Measurements from ENCODE around the gene PAX7. TPM values are rescaled to one million over a fixed set of nuclear protein-coding genes. Genes with fewer than 3 reads are reported as not detected.
A peak's percentile ranks its signal among the peaks of the same experiment; 100 is the strongest.

Gene PAX7
- total and polyA plus RNA-seq, 5 donors from 2014 or later, result not detected

- Histone ChIP-seq H3K27ac (ENCODE audit: insufficient read depth, low read length, poor library complexity, severe bottlenecking) (no peak overlapping the region), H3K4me3 (ENCODE audit: low read depth, low read length) (no peak overlapping the region), H3K36me3 (ENCODE audit: control insufficient read depth, insufficient read depth, low read length) (no peaks in the 10 kb centered on the region), H3K27me3 (ENCODE audit: control insufficient read depth, insufficient read depth, low read length) (no peaks in the 10 kb centered on the region), H3K9me3 (ENCODE audit: control insufficient read depth in 2 of 2, low read length in 2 of 2) (no peaks in the 10 kb centered on the region), H3K4me1 (ENCODE audit: control insufficient read depth, insufficient read depth, low read length, poor library complexity, severe bottlenecking) (no peaks in the 10 kb centered on the region)
- peaks cover 0 to 1% (median 0%) of the 10 kb centered on the region in 7 donors for H3K9me3 Mint-ChIP-seq
- ATAC-seq (ENCODE audit: low read depth in 2 of 2) (no peak), DNase-seq (peak; percentile 12 to 34 (median 24))
- no peaks in the 10 kb centered on the region for H3K4me1 Mint-ChIP-seq
- no peak overlapping the region for H3K4me3 Mint-ChIP-seq
- no peak overlapping the region for H3K27ac Mint-ChIP-seq
- H3K36me3 Mint-ChIP-seq, result no peaks in the 10 kb centered on the region
- H3K27me3 Mint-ChIP-seq, result peaks cover 28% of the 10 kb centered on the region
Observed at GRCh38 chr1:18597160-18598042, 33.2 kb upstream of the PAX7 start.

GRCh38 chr1:18599086-18599485, 31.6 kb upstream of the PAX7 start:
- no peak overlapping the region for H3K4me3 Mint-ChIP-seq
- no peaks in the 10 kb centered on the region for H3K4me1 Mint-ChIP-seq
- Histone ChIP-seq H3K4me3 (ENCODE audit: low read depth, low read length) (no peak overlapping the region), H3K36me3 (ENCODE audit: control insufficient read depth, insufficient read depth, low read length) (no peaks in the 10 kb centered on the region), H3K9me3 (ENCODE audit: control insufficient read depth in 2 of 2, low read length in 2 of 2) (no peaks in the 10 kb centered on the region), H3K27me3 (ENCODE audit: control insufficient read depth, insufficient read depth, low read length) (no peaks in the 10 kb centered on the region), H3K4me1 (ENCODE audit: control insufficient read depth, insufficient read depth, low read length, poor library complexity, severe bottlenecking) (no peaks in the 10 kb centered on the region), H3K27ac (ENCODE audit: insufficient read depth, low read length, poor library complexity, severe bottlenecking) (no peak overlapping the region)
- H3K27me3 Mint-ChIP-seq, result peaks cover 19% of the 10 kb centered on the region
- no peaks in the 10 kb centered on the region for H3K36me3 Mint-ChIP-seq
- no peak overlapping the region for H3K27ac Mint-ChIP-seq
- DNase-seq (no peak), ATAC-seq (ENCODE audit: low read depth in 2 of 2) (no peak)
- H3K9me3 Mint-ChIP-seq, result no peaks in the 10 kb centered on the region

GRCh38 chr1:18599704-18600103, 30.9 kb upstream of the PAX7 start:
- no peaks in the 10 kb centered on the region for H3K9me3 Mint-ChIP-seq
- Histone ChIP-seq H3K4me3 (ENCODE audit: low read depth, low read length) (no peak overlapping the region), H3K27ac (ENCODE audit: insufficient read depth, low read length, poor library complexity, severe bottlenecking) (no peak overlapping the region), H3K4me1 (ENCODE audit: control insufficient read depth, insufficient read depth, low read length, poor library complexity, severe bottlenecking) (no peaks in the 10 kb centered on the region), H3K36me3 (ENCODE audit: control insufficient read depth, insufficient read depth, low read length) (no peaks in the 10 kb centered on the region), H3K27me3 (ENCODE audit: control insufficient read depth, insufficient read depth, low read length) (no peaks in the 10 kb centered on the region), H3K9me3 (ENCODE audit: control insufficient read depth in 2 of 2, low read length in 2 of 2) (no peaks in the 10 kb centered on the region)
- no peak for ATAC-seq (ENCODE audit: low read depth in 2 of 2)
- no peak overlapping the region for H3K27ac Mint-ChIP-seq
- H3K4me1 Mint-ChIP-seq, result no peaks in the 10 kb centered on the region
- H3K36me3 Mint-ChIP-seq, result no peaks in the 10 kb centered on the region
- no peak for DNase-seq
- H3K4me3 Mint-ChIP-seq, result no peak overlapping the region
- H3K27me3 Mint-ChIP-seq, result peaks cover 19% of the 10 kb centered on the region

GRCh38 chr1:18602533-18603211, 28.0 kb upstream of the PAX7 start:
- H3K36me3 Mint-ChIP-seq, result no peaks in the 10 kb centered on the region
- H3K4me1 Mint-ChIP-seq, result no peaks in the 10 kb centered on the region
- H3K27ac Mint-ChIP-seq, result no peak overlapping the region
- Histone ChIP-seq H3K27me3 (ENCODE audit: control insufficient read depth, insufficient read depth, low read length) (no peaks in the 10 kb centered on the region), H3K27ac (ENCODE audit: insufficient read depth, low read length, poor library complexity, severe bottlenecking) (no peak overlapping the region), H3K4me3 (ENCODE audit: low read depth, low read length) (no peak overlapping the region), H3K9me3 (ENCODE audit: control insufficient read depth in 2 of 2, low read length in 2 of 2) (no peaks in the 10 kb centered on the region), H3K4me1 (ENCODE audit: control insufficient read depth, insufficient read depth, low read length, poor library complexity, severe bottlenecking) (no peaks in the 10 kb centered on the region), H3K36me3 (ENCODE audit: control insufficient read depth, insufficient read depth, low read length) (no peaks in the 10 kb centered on the region)
- ATAC-seq (ENCODE audit: low read depth in 2 of 2) (no peak), DNase-seq (peak in 1 of 3 donors; percentile 4)
- peaks cover 11% of the 10 kb centered on the region for H3K27me3 Mint-ChIP-seq
- no peaks in the 10 kb centered on the region for H3K9me3 Mint-ChIP-seq
- no peak overlapping the region for H3K4me3 Mint-ChIP-seq

GRCh38 chr1:18603212-18603852, 27.3 kb upstream of the PAX7 start:
- Mint-ChIP-seq H3K27me3 (peaks cover 10% of the 10 kb centered on the region), H3K27ac (no peak overlapping the region), H3K4me3 (no peak overlapping the region), H3K9me3 (peaks cover 0 to 2% (median 0%) of the 10 kb centered on the region in 7 donors), H3K36me3 (no peaks in the 10 kb centered on the region), H3K4me1 (no peaks in the 10 kb centered on the region)
- Histone ChIP-seq H3K27ac (ENCODE audit: insufficient read depth, low read length, poor library complexity, severe bottlenecking) (no peak overlapping the region), H3K4me1 (ENCODE audit: control insufficient read depth, insufficient read depth, low read length, poor library complexity, severe bottlenecking) (no peaks in the 10 kb centered on the region), H3K4me3 (ENCODE audit: low read depth, low read length) (no peak overlapping the region), H3K27me3 (ENCODE audit: control insufficient read depth, insufficient read depth, low read length) (no peaks in the 10 kb centered on the region), H3K9me3 (ENCODE audit: control insufficient read depth in 2 of 2, low read length in 2 of 2) (no peaks in the 10 kb centered on the region), H3K36me3 (ENCODE audit: control insufficient read depth, insufficient read depth, low read length) (no peaks in the 10 kb centered on the region)
- ATAC-seq (ENCODE audit: low read depth in 2 of 2), result no peak
- DNase-seq, result no peak

GRCh38 chr1:18606443-18607288, 24.0 kb upstream of the PAX7 start:
- ATAC-seq (ENCODE audit: low read depth in 2 of 2) (no peak), DNase-seq (no peak)
- peaks cover 13% of the 10 kb centered on the region for H3K27me3 Mint-ChIP-seq
- Histone ChIP-seq H3K9me3 (ENCODE audit: control insufficient read depth in 2 of 2, low read length in 2 of 2) (no peaks in the 10 kb centered on the region), H3K27ac (ENCODE audit: insufficient read depth, low read length, poor library complexity, severe bottlenecking) (no peak overlapping the region), H3K4me1 (ENCODE audit: control insufficient read depth, insufficient read depth, low read length, poor library complexity, severe bottlenecking) (no peaks in the 10 kb centered on the region), H3K4me3 (ENCODE audit: low read depth, low read length) (no peak overlapping the region), H3K36me3 (ENCODE audit: control insufficient read depth, insufficient read depth, low read length) (no peaks in the 10 kb centered on the region), H3K27me3 (ENCODE audit: control insufficient read depth, insufficient read depth, low read length) (no peaks in the 10 kb centered on the region)
- H3K27ac Mint-ChIP-seq, result no peak overlapping the region
- no peaks in the 10 kb centered on the region for H3K36me3 Mint-ChIP-seq
- H3K4me3 Mint-ChIP-seq, result no peak overlapping the region
- no peaks in the 10 kb centered on the region for H3K4me1 Mint-ChIP-seq
- H3K9me3 Mint-ChIP-seq, result peaks cover 0 to 2% (median 0%) of the 10 kb centered on the region in 7 donors

GRCh38 chr1:18607289-18607760, 23.3 kb upstream of the PAX7 start:
- Mint-ChIP-seq H3K9me3 (peaks cover 0 to 2% (median 0%) of the 10 kb centered on the region in 7 donors), H3K36me3 (no peaks in the 10 kb centered on the region), H3K27ac (no peak overlapping the region), H3K4me3 (no peak overlapping the region), H3K27me3 (peaks cover 11% of the 10 kb centered on the region), H3K4me1 (no peaks in the 10 kb centered on the region)
- Histone ChIP-seq H3K4me3 (ENCODE audit: low read depth, low read length) (no peak overlapping the region), H3K9me3 (ENCODE audit: control insufficient read depth in 2 of 2, low read length in 2 of 2) (no peaks in the 10 kb centered on the region), H3K36me3 (ENCODE audit: control insufficient read depth, insufficient read depth, low read length) (no peaks in the 10 kb centered on the region), H3K27ac (ENCODE audit: insufficient read depth, low read length, poor library complexity, severe bottlenecking) (no peak overlapping the region), H3K4me1 (ENCODE audit: control insufficient read depth, insufficient read depth, low read length, poor library complexity, severe bottlenecking) (no peaks in the 10 kb centered on the region), H3K27me3 (ENCODE audit: control insufficient read depth, insufficient read depth, low read length) (no peaks in the 10 kb centered on the region)
- DNase-seq (no peak), ATAC-seq (ENCODE audit: low read depth in 2 of 2) (no peak)
